GM18499 (cell line): ENCODE data around the gene CBLN1.
"Not testable (repeated sequence)": the region's sequence is repeated elsewhere in the genome, so short reads cannot be mapped to it uniquely, and the experiment has no call there.

Experiments
- ATAC-seq: cut with Tn5 transposase; IDR thresholded peaks from one replicate; pipeline ENCODE4 v1.9.1; 2021; ENCODE audit warnings: moderate number of reproducible peaks; ENCODE audit not compliant: insufficient read depth, unreplicated experiment

Gene CBLN1

DNA sequence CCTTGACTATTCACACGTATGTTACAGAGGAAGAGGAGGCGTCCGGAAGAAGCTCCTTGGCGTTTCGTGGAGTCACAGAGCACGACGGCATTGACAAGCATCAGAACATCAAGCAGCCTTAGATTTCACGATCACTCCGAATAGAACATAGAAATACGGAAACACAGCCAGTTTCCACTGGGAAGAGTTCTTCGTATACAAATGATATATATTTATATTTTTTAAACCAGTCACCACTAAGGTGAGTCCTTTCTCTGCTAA, 3.1 kb downstream of the CBLN1 start:
- ATAC-seq = no peak

DNA sequence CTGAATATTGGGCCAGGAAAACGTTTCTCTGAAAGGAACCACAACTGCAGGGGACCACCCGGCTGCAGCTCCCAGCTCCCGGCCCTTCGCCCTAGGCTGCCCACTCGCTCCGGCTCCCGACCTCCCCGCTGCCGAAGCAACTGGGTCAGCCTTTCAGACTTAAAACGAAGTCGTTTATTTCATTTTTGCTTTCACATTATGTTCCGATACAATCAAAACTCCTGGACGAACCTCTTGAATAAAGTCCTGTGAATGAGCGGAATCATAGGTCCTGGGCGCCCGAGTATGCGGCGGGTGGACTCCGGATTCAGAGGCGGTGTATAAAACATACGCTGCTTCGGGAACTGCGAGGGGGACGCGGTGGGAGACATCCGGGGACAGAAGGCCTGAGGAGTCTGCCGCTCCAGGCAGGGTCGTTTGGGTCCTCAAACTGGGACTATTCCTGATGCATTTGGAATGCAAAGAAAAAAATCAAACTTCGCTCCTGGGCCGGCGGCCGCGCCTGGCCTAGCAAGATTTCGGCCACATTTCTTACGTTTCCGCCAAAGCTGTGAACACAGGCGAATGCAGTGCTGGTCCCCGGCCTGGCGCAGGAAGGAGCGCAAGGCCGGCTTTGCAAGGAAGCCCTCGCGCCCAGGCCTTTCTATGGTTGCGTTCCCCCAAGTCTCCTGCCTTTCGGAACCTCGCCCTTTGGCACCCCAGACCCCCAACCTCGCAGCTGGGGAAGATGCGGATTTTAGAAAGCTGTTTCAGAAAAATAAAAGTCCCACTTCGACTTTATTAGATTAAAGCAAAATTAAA, 3.7 kb downstream of the CBLN1 start:
- no peak for ATAC-seq

DNA sequence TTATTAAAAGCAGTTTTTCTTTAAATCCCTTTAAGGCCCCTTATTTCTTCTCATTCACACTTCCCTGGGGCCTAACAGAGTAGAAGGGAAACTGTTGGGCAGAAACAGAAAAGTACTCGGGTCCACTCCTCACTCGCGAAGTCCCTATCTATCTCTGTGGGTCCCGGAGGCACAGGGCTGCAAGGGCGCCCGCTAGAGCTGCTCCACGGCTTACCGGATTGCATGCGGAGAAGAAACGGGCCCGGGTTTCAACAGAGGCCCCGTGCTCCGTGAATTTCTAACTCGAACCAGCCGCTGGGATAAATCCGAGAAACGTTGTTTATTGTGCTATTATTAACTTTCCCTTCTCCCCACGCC, 4.3 kb downstream of the CBLN1 start:
- no peak for ATAC-seq

DNA sequence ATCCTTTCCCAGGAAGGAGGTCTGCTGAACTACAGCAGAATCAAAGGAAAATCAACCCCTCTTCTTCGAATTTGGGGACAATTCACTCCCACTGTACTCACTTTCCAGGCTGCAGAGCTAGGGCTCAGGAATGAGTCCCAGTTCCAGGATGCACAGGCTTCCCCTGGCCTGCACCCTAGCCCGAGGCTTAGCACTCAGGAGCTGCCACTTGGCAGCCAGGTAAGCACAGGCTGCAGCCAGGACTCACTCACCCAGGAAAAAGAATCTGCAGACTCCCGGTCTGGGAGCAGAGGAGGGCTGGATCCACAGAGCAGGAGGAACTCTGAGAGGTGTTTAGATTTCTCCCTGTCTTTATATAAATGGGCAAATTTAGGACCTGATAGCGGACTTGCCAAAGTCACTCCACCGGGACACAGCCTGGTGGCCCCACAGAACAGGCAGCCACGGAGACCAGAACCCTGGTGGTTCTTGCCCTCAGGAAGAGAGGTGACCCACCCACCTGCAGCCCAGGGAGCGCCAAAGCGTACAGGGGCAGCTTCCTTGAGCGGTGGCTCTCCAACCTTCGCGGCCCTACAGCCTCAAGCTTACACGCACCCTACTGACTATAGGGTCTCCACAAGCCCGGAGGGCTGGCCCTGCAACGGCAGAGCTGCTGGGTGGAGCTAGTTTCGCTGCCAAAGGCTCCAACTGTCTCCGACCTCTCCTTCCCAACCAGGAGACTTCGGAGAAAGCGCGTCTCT, 4.8 kb downstream of the CBLN1 start:
- ATAC-seq = no peak

GRCh38 chr16:49275870-49276269, 5.8 kb downstream of the CBLN1 start:
- no peak for ATAC-seq

DNA sequence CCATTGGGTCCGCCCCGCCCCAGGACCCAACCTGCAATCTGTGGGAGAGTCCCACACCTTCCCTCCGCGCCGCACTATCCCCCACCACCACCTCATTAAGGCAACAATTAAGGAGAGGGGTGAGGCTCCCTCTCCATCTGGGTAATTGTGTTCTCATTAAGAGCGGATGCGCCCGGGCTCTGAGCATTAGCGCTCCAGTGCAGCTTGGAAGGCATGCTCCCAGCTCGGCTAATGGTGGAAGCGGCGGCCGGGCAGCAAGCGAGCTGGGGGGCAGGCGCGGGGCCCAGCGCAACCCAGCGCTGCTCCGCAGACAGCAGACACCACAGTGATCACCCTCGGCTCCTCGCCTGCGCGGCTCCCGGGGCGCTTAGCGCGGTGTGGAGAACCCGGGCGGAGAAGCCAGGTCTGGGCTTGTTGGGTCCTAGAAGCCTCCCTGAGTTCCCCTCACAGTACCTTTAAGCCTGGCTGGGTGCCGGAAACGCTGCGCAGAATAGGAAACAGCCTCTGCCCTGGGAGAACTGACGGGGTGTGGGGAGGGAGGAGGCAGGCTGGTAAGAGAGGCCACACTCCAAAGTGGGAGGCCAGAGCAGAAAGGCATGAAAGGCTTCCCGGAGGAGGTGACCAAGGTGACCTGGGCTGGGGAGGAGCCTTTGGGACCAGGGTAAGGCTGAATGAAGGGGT, 6.4 kb downstream of the CBLN1 start:
- ATAC-seq = no peak

DNA sequence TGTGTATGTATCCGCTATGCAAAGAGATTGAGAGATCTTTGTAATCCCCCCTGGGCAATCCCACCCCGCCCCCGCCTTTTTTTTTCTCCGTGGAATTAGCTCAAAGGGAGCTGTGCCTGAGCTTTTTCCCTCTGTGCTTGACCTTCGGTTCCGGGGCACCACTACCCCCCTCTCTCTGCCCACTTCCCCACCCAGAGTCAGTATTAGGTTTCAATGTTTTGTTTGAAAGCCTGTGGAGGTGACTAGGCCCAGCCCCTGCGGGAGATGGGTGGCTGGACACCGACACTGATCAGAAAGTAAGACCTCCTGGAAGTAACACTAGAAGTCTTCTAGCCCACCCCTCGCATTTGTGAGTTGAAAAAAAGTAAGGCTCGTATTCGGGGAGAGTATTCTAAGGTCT, 7.0 kb downstream of the CBLN1 start:
- no peak for ATAC-seq

- ATAC-seq = no peak
Measured at GRCh38 chr16:49273771-49274170, 7.9 kb downstream of the CBLN1 start.

DNA sequence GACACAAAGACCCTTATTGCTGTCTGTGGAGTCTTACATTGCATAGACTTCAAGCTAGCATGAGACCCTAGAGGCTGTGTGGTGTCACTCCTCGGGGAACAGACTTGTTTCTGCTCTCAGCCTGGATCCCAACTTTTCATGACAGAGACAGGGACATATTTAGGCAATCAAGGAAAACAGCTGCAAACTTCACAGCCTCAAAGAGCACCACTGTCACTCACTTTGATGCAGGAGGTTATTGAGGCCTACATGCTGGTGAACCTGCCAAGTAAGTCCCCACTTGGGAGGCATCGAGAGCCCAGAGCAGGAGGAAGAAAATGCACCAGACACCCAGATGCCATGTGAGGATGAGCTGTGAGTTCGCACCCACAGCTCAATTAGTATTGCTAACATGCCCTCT, 10.3 kb downstream of the CBLN1 start:
- ATAC-seq = no peak

GRCh38 chr16:49269201-49269600, 12.4 kb downstream of the CBLN1 start:
- ATAC-seq = no peak

GRCh38 chr16:49268667-49269066, 13.0 kb downstream of the CBLN1 start:
- no peak for ATAC-seq

DNA sequence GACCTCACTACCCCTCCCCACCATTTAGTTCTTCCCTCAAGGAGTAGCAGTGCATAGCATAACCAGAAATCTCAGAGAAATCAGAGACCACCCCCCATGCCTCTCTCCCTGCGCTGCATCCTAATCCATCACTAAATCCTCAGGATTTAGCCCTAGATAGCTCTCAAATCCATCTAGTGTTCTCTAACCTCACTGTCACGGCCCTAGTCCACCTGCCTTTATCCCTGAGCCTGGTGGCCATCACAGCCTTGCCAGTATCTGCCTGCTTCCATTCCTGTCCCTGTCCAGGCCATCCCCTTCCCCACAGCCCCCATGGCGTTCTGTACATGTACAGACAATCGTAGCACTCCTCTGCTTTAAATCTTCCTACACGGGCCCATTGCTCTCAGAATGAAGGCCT, 19.1 kb downstream of the CBLN1 start:
- no peak for ATAC-seq

GRCh38 chr16:49261930-49262329, 19.7 kb downstream of the CBLN1 start:
- no peak for ATAC-seq

DNA sequence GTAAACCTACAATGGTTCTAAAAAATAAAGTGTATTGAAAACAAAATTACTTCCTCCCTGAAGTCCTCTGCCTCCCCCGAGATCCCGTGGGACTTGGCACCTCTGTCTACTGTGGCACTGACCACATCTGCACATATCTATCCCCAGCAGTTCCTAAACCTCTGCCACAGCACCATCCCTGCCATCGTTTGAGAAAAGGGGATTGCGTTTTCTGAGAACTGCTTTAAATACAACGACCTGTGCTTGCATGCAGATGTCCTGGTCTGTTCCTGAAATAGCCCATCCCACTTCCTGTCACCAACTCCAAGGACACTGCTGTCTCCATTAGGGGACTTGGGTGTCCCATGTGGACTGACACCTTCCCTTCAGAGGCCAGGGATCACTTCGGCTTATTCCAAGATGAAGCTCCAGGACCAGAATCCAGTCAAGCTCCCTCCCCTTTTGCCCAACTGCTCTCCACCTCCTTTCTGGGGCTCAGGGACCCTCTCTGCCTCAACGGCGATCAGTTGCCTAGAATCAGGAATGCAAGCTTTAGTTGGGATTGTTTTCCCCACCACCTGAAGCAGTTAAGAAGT, 20.6 kb downstream of the CBLN1 start:
- ATAC-seq = no peak

- no peak for ATAC-seq
Measured at GRCh38 chr16:49260253-49260652, 21.4 kb downstream of the CBLN1 start.

- no peak for ATAC-seq
Measured at GRCh38 chr16:49259330-49259729, 22.3 kb downstream of the CBLN1 start.

- ATAC-seq = no peak
Measured at GRCh38 chr16:49250689-49251088, 30.9 kb downstream of the CBLN1 start.

DNA sequence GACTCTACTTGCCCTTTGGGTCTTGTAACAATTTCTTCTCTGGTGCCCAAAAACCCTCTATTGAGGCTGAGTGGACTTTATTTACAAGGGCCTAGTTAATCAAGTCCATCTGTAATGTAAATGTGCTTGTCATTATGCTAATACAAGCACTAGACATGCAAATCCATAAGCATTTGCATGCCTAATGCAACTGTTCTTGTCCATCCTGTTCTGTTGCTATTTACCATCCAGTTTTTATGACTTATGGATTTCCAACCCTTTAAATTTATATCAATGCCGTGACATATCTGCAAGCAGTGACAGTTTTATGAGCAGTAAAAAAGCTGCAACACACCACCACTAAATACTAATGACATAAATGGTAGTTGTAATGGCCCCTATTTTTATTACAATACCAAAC, 33.4 kb downstream of the CBLN1 start:
- no peak for ATAC-seq

- ATAC-seq = no peak
Measured at GRCh38 chr16:49236216-49236615, 45.4 kb downstream of the CBLN1 start.

- ATAC-seq = not testable (repeated sequence)
Measured at GRCh38 chr16:49228335-49228734, 53.3 kb downstream of the CBLN1 start.
